ENCODE results near the gene RHBDL1.
A peak's percentile ranks its signal among the peaks of the same experiment; 100 is the strongest.
"Not testable (repeated sequence)": the region's sequence is repeated elsewhere in the genome, so short reads cannot be mapped to it uniquely, and the experiment has no call there.

RHBDL1 gene

GRCh38 chr16:687499-687898, 12.0 kb downstream of the RHBDL1 start:
- no peak for DNase-seq (ENCODE audit: low read depth)

- DNase-seq (ENCODE audit: low read depth), result no peak
Measured at GRCh38 chr16:689175-689897, 13.9 kb downstream of the RHBDL1 start.

GRCh38 chr16:691242-691641, 15.8 kb downstream of the RHBDL1 start:
- DNase-seq (ENCODE audit: low read depth), result not testable (repeated sequence)

DNA sequence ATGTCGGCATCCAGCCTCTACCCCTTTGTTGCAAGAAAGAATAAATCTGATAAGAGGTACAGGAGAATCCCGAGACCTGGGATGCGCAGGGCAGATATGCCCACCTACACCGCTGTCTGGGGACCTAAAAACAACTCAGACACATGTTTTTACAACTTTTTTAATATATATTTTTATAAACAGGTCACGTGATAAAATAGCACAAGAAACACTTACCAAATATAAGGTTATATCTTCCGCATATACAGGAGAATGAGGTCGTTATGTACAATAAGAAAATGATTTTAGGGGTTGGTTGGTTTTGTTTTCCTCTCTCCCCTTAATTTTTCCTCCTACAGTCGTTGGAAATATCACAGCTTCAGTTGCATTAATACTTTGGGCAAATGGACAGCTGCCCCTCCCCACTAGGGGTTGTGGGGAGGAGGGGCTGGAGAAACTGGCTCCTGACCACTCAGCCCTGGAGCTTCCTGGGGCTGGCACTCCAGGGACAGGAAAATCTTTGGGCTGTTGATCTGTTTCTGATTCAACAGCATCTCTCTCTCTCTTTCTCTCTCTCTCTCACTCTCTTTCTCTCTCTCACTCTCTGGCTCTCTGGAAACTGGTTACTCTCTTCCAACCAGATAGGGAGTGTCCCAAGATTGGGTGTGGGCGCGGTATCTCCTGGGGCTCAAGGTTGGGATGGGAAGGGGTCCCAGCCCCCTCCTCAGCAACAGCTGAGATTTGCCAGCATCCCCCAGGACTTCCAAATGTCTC, 17.1 kb downstream of the RHBDL1 start:
- no peak for DNase-seq (ENCODE audit: low read depth)

GRCh38 chr16:693364-693763, 17.9 kb downstream of the RHBDL1 start:
- no peak for DNase-seq (ENCODE audit: low read depth)

GRCh38 chr16:693766-694165, 18.3 kb downstream of the RHBDL1 start:
- no peak for DNase-seq (ENCODE audit: low read depth)

DNA sequence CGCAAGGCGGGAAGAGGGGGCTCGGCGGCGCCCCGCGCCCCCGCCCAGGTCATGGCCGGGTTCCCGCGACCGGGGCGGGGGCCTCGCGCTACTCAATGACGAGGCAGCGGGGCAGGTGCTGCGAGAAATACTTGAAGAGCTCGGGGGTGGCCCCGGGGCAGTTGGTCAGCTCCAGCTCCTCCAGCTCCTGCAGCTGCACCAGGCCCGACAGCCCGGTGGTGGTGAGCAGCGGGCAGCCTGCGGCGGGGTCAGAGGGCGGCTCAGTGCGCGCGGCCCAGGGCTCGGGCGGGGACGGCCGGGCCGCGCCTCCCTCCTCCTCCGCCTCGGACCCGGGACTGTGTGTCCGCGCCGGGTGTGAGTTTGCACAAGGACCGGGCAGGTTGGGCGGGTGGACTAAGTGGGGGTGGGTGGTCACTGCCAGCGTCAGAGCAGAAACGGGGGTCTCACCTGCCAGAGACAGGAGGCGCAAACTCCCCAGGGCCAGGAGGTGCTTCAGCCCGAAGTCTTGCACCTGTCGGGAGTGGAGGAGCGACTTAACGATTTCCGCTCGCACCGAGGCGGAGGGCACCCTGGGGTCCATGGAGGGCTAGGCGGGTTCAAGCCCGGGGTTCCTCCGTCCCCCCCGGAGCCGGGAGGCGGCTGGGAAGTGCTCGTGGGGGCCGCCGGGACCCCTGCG, 18.9 kb downstream of the RHBDL1 start:
- no peak for DNase-seq (ENCODE audit: low read depth)

DNA sequence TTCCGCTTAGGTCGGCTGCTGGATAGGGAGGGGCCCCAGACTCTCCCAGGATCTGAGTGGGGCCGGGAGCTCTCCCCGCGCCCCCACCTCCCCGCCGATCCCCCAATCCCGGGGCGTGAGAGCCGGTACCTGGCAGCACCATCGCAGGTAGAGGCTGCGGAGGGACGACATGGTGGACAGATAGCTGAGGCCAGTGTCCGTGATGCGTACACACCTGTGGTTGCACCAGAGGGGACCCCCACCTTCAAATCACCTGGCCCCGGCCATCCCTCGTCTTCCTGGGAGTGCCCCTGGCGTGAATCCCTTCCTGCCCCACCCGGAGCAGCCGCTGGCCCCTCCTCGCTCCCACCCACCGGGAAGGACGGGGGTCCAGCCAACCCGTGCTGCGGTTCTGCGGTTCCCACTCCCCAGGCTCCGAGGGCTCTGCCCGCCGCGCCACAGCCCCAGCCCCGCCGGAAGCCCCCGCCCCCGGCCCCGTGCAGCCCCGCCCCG, 19.4 kb downstream of the RHBDL1 start:
- DNase-seq (ENCODE audit: low read depth), result no peak

GRCh38 chr16:695355-696089, 20.1 kb downstream of the RHBDL1 start:
- DNase-seq (ENCODE audit: low read depth), result peak; percentile 38

GRCh38 chr16:698911-699671, 23.6 kb downstream of the RHBDL1 start:
- DNase-seq (ENCODE audit: low read depth), result no peak

DNA sequence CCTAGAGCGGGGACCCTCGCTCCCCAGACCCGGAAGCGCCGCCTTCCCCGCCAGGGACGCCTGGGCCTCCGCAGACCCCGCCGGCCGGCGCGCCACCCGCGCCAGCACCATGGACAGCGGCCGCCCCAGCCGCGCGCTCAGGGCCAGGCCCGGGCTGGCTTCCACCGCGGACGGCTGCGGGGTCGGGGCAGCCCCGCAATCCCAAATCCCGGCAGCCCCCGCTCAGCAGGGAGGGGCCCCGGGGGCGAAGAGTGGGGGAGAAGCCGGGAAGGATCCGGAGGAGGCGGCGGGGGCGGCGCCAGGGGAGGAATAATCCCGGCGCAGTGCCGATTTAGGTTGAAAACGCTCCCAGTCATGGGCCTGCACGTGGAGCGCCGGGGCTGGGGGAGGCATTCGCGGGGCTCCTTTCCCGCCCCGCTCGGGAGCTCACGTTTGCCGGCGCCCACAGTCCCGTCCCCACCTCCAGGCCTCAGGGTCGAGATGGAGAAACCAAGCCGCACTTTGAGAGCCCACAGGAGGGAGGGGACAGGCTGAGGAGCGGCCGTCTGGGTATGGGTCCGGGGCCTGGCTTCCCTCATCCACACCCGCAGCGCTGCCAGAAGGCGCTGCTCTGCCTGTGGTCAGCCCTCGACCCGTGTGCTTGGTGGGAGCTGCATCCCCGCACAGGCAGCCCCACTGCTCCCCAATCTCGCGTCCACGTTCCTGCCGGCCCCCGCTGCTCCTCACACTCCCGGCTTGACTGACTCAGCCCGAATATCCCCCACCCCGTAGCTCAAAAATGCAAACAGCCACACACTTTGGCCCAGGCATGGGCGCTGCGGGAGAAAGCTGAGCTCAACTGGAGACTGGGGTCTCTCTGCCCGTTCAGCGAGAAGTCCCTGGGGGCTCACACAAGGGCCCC, 25.5 kb downstream of the RHBDL1 start:
- DNase-seq (ENCODE audit: low read depth), result no peak

GRCh38 chr16:702341-702740, 26.9 kb downstream of the RHBDL1 start:
- DNase-seq (ENCODE audit: low read depth), result no peak

DNA sequence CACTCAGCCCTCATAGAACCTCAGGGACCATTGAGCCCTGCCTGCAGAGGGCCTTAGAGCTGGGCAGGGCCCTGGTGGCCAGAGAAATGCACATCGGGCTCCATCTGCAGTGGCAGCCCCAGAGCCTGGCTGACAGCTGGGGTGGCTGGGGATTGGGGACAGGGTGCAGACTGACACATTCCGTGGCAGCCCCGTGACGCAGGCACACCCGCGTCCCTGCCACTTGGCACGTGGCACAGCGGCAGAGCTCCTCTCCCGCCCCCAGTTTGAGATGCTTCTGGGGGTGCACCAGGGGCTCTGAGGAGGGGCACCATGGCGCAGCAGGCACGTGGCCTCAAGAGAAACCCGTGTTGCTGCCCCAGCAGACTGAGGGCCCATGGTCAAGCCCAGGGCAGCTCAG, 27.9 kb downstream of the RHBDL1 start:
- no peak for DNase-seq (ENCODE audit: low read depth)

- no peak for DNase-seq (ENCODE audit: low read depth)
Measured at GRCh38 chr16:704047-704446, 28.6 kb downstream of the RHBDL1 start.

GRCh38 chr16:704552-705380, 29.3 kb downstream of the RHBDL1 start:
- no peak for DNase-seq (ENCODE audit: low read depth)

DNA sequence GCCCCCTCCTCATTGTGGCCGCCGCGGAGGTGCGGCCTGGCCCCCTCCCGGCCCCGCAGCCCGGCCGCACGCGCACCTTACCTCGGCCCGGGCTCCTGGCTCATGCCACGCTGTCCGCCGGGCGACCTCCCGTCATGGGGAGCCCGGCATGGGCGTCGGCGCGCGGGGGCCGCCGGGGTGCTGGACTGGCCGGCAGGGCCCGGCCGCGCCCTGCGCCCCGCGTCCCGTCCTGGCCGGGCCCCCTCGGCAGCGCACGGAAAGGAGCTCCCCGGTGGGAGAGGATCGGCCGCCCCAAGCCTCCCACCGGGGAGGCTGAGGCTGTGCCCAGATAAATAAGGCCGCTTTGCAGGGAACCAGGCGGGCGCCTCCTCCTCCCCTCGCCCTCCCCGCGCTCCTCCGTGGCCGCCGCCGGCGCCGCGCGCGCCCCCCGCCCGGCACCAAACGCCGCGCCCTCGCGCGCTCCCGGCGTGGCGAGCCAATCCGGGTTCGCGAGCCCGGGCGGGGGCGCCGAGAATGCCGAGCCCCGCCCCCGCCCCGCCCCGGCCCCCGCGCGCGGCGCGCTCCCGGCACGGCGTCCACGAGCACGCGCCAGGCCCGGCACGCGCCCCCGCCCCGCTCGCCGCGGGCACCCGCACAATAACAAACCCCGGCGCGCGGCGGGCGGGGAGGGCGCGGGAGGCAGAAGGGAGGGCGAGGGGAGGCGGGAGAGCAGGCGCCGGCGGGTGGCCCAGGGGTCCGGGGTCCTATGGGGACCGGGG, 30.1 kb downstream of the RHBDL1 start, which contains the start of gene FBXL16:
Gene FBXL16 (minus strand): TSS at position 371 of the 758 bp plus-strand sequence. CDS start 8,396 bp downstream, outside the sequence.
- no peak for DNase-seq (ENCODE audit: low read depth)

DNA sequence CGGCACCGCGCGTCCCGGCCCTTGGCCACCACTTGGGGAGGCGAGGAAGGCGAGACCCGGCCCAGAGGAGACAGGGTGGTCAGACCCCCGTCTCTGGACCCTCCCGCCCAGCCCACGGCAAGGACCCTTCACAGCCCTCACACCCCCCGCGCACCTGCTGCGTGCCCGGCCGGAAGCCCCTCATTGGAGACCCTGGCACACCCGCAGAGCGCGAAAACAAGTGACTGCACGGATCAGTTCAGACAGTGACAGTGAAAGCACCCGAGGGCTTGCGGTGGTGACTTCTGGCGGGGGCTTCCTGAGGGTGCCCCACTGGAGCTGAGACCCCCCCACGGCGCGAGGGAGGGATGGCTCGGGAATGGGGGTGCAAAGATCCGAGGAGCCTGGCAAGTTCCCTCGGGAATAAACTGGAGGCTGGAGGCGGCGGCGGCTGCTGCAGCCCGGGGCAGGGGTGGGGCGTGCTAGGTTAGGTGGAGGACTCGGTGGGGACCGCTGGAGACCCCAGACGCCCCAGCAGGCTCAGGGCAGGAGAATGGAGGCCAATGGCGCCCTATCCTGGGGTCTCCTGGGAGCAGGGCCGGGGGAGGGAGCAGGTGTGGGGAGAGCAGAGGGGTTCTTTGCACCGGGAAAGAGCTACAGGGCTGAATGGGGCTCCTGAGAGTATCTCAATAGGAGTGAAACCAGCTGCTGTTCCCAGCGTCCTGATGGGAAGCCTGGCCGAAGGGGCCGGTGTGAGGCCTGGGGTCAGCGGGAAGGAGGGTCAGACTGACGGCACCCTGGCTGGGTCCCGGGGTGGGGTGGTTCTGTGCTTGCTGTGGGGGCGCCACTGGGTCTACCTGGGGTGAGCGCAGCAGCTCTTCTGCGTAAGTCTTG, 31.0 kb downstream of the RHBDL1 start:
- no peak for DNase-seq (ENCODE audit: low read depth)
